Caco-2 (cell line): ENCODE measurements around the gene BCAN. TPM values are rescaled to one million over a fixed set of nuclear protein-coding genes. Genes with fewer than 3 reads are reported as not detected.

Experiments used
- BruUV-seq: library from RNA; stranded (reverse); fragments of 400-500 nt; replicated peaks from 2 replicates; lab custom pipeline; 2021; lab: Mats Ljungman, UMichigan
- CTCF ChIA-PET: fragments of 300-600 bp; sonication (Branson Sonifier 250); formaldehyde crosslinking; loops from one replicate; lab custom pipeline; 2022; ENCODE audit warnings: antibody characterized with exemption; lab: Charles Lee
- POLR2A ChIA-PET: fragments of 300-600 bp; sonication (Branson Sonifier 250); formaldehyde crosslinking; loops from one replicate; lab custom pipeline; 2022; ENCODE audit warnings: antibody characterized with exemption; lab: Charles Lee
- DNase-seq, 2 experiments: peaks; one replicate each; pipeline versions ENCODE4 v3.0.0 to v3.0.0-alpha.2; 2020 to 2022
- H3K27me3 ChIP-seq: replicated peaks from 2 replicates; pipeline ENCODE4 v1.6.0; 2011; ENCODE audit warnings: low read length; ENCODE audit not compliant: control insufficient read depth, insufficient read depth
- H3K36me3 ChIP-seq: 2 replicates; pipeline ENCODE4 v1.5.1; 2011; ENCODE audit warnings: low read length; ENCODE audit not compliant: control insufficient read depth, insufficient read depth
- H3K4me1 ChIP-seq: fragments of 250-450 bp; sonication (Bioruptor Pico); 2 replicates; pipeline ENCODE4 v1.5.1; 2020; ENCODE audit warnings: mild to moderate bottlenecking
- H3K4me3 ChIP-seq: 2 replicates; pipeline ENCODE4 v1.5.1; 2011; ENCODE audit warnings: low read depth, mild to moderate bottlenecking, control low read depth, low read length
- H3K9me3 ChIP-seq: fragments of 250-450 bp; sonication (Bioruptor Pico); 2 replicates; pipeline ENCODE4 v1.5.1; 2020; ENCODE audit warnings: mild to moderate bottlenecking, moderate library complexity
- H3K27ac Mint-ChIP-seq: one replicate; pipeline ENCODE4 v1.8.0; 2022; ENCODE audit warnings: mixed read lengths; ENCODE audit not compliant: unreplicated experiment
- H3K27me3 Mint-ChIP-seq: one replicate; pipeline ENCODE4 v1.8.0; 2022; ENCODE audit warnings: mixed read lengths; ENCODE audit not compliant: insufficient read depth, unreplicated experiment
- H3K36me3 Mint-ChIP-seq: one replicate; pipeline ENCODE4 v1.8.0; 2022; ENCODE audit warnings: mild to moderate bottlenecking, mixed read lengths; ENCODE audit not compliant: insufficient read depth, unreplicated experiment
- H3K4me1 Mint-ChIP-seq: one replicate; pipeline ENCODE4 v1.8.0; 2022; ENCODE audit warnings: low read depth, mixed read lengths; ENCODE audit not compliant: unreplicated experiment
- H3K4me3 Mint-ChIP-seq: one replicate; pipeline ENCODE4 v1.8.0; 2022; ENCODE audit warnings: mild to moderate bottlenecking, moderate library complexity, mixed read lengths; ENCODE audit not compliant: unreplicated experiment
- H3K9me3 Mint-ChIP-seq: one replicate; pipeline ENCODE4 v1.8.0; 2022; ENCODE audit warnings: mixed read lengths; ENCODE audit not compliant: unreplicated experiment
- intact Hi-C: fragments of 100-400 bp; cut with micrococcal nuclease; formaldehyde crosslinking; loops from one replicate; pipeline ENCODE4 v1.10.0; 2022; ENCODE audit not compliant: unreplicated experiment
- total RNA-seq: library from RNA; stranded (reverse); gene quantifications from 2 replicates; pipeline ENCODE4 v1.2.3, GENCODE V29; 2022
- TF ChIP-seq, protein P1 (sequence below), 2 experiments: fragments of 200-600 bp in 1 of 2; IDR thresholded peaks; 1 replicate in 1 of 2; 2 replicates in 1 of 2; pipeline versions ENCODE4 v1.5.1 to v1.8.0; 2011 to 2022; ENCODE audit warnings: antibody characterized with exemption in 1 of 2, control low read depth in 1 of 2, inconsistent platforms in 1 of 2, low read depth in 1 of 2, low read length in 1 of 2, mild to moderate bottlenecking in 1 of 2, moderate library complexity in 1 of 2; ENCODE audit not compliant: insufficient read depth in 1 of 2, severe bottlenecking in 1 of 2, unreplicated experiment in 1 of 2

The BCAN gene
- total RNA-seq, 1 experiment from 2014 or later: not detected

- peaks cover 4% of the 10 kb centered on the region; the same call in 1 of the 2 replicates for H3K36me3 ChIP-seq
- ChIA-PET CTCF (interaction anchor here (0.6 kb wide), 1 partner anchor 35 kb away, joined by 3 read pairs; no protein-coding TSS in a partner anchor), POLR2A (interaction anchor here (1.2 kb wide), 1 partner anchor 90 kb away, joined by 3 read pairs; no protein-coding TSS in a partner anchor)
- no TSS peak for BruUV-seq
- Mint-ChIP-seq H3K9me3 (no peaks in the 10 kb centered on the region), H3K4me3 (peak overlapping the region; percentile 65), H3K36me3 (peaks cover 30% of the 10 kb centered on the region), H3K27me3 (no peaks in the 10 kb centered on the region), H3K27ac (peak overlapping the region; percentile 40), H3K4me1 (peaks cover 16% of the 10 kb centered on the region)
- intact Hi-C loops: no loop called here
- no peak overlapping the region for H3K4me3 ChIP-seq
- TF ChIP-seq, protein P1, sequence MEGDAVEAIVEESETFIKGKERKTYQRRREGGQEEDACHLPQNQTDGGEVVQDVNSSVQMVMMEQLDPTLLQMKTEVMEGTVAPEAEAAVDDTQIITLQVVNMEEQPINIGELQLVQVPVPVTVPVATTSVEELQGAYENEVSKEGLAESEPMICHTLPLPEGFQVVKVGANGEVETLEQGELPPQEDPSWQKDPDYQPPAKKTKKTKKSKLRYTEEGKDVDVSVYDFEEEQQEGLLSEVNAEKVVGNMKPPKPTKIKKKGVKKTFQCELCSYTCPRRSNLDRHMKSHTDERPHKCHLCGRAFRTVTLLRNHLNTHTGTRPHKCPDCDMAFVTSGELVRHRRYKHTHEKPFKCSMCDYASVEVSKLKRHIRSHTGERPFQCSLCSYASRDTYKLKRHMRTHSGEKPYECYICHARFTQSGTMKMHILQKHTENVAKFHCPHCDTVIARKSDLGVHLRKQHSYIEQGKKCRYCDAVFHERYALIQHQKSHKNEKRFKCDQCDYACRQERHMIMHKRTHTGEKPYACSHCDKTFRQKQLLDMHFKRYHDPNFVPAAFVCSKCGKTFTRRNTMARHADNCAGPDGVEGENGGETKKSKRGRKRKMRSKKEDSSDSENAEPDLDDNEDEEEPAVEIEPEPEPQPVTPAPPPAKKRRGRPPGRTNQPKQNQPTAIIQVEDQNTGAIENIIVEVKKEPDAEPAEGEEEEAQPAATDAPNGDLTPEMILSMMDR (IDR thresholded peaks at IDR 0.05; ENCODE audit: insufficient read depth in 1 of 2, low read depth in 1 of 2, low read length in 1 of 2, severe bottlenecking in 1 of 2, unreplicated experiment in 1 of 2): no peak
- no peaks in the 10 kb centered on the region for H3K27me3 ChIP-seq
- H3K9me3 ChIP-seq: no peaks in the 10 kb centered on the region
- H3K4me1 ChIP-seq: peaks cover 8% of the 10 kb centered on the region; the same call in 1 of the 2 replicates
- DNase-seq: no peak
These were observed 48.8 kb upstream of the BCAN start for GRCh38 chr1:156592910-156593660.

DNA sequence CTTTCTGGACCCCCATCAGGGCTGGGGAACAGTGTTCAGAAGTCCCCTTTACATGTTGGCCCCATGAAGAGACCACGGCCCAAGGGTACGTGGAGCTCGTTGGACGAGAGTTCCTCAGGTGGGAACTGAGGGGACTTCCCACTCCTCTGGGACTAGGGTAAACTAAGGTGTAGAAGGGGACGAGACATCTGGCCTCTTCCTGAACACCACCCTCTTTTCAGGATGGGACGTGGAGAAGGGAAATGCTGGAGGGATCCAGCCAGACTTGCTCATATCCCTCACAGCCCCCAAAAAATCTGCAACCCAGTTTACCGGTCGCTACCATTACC is 48.3 kb upstream of the BCAN start:
- H3K36me3 ChIP-seq: peaks cover 4% of the 10 kb centered on the region; the same call in 1 of the 2 replicates
- no peaks in the 10 kb centered on the region for H3K9me3 Mint-ChIP-seq
- no peaks in the 10 kb centered on the region for H3K9me3 ChIP-seq
- intact Hi-C loops: no loop called here
- CTCF ChIA-PET: interaction anchor here (0.6 kb wide), 1 partner anchor 34 kb away, joined by 3 read pairs; no protein-coding TSS in a partner anchor
- H3K27ac Mint-ChIP-seq: no peak overlapping the region
- POLR2A ChIA-PET: no interaction called here
- H3K27me3 Mint-ChIP-seq: no peaks in the 10 kb centered on the region
- H3K36me3 Mint-ChIP-seq: peaks cover 34% of the 10 kb centered on the region
- H3K4me3 ChIP-seq: no peak overlapping the region
- no peak for DNase-seq
- H3K27me3 ChIP-seq: no peaks in the 10 kb centered on the region
- H3K4me1 Mint-ChIP-seq: peaks cover 16% of the 10 kb centered on the region
- TF ChIP-seq, protein P1 (IDR thresholded peaks at IDR 0.05; ENCODE audit: insufficient read depth in 1 of 2, low read depth in 1 of 2, low read length in 1 of 2, severe bottlenecking in 1 of 2, unreplicated experiment in 1 of 2): no peak
- peaks cover 8% of the 10 kb centered on the region; the same call in 1 of the 2 replicates for H3K4me1 ChIP-seq
- no TSS peak for BruUV-seq
- H3K4me3 Mint-ChIP-seq: no peak overlapping the region

- POLR2A ChIA-PET: no interaction called here
- H3K4me3 Mint-ChIP-seq: no peak overlapping the region
- Histone ChIP-seq H3K36me3 (peaks cover 4% of the 10 kb centered on the region; the same call in 1 of the 2 replicates), H3K4me3 (no peak overlapping the region), H3K9me3 (no peaks in the 10 kb centered on the region), H3K27me3 (no peaks in the 10 kb centered on the region), H3K4me1 (peaks cover 8% of the 10 kb centered on the region; the same call in 1 of the 2 replicates)
- no peak overlapping the region for H3K27ac Mint-ChIP-seq
- TF ChIP-seq, protein P1 (IDR thresholded peaks at IDR 0.05; ENCODE audit: insufficient read depth in 1 of 2, low read depth in 1 of 2, low read length in 1 of 2, severe bottlenecking in 1 of 2, unreplicated experiment in 1 of 2): no peak
- H3K4me1 Mint-ChIP-seq: peaks cover 16% of the 10 kb centered on the region
- BruUV-seq: no TSS peak
- H3K27me3 Mint-ChIP-seq: no peaks in the 10 kb centered on the region
- DNase-seq: no peak
- peaks cover 38% of the 10 kb centered on the region for H3K36me3 Mint-ChIP-seq
- H3K9me3 Mint-ChIP-seq: no peaks in the 10 kb centered on the region
- intact Hi-C loops: no loop called here
- CTCF ChIA-PET: interaction anchor here (0.5 to 0.6 kb wide), 2 partner anchors 33 to 256 kb away, joined by 3 read pairs; partner anchors contain the start of gene CCT3
These were observed 47.7 kb upstream of the BCAN start for GRCh38 chr1:156594190-156594589.
